ENCODE results near the gene TREM2. TPM values are rescaled to one million over a fixed set of nuclear protein-coding genes. Genes with fewer than 3 reads are reported as not detected.

Gene TREM2
- total RNA-seq, 4 donors from 2014 or later: 3.8 to 335 (median 15.9) TPM

- no peak for TF ChIP-seq CTCF (IDR thresholded peaks at IDR 0.05; ENCODE audit: low read depth)
These were observed 18.6 kb upstream of the TREM2 start for GRCh38 chr6:41181566-41181965.

- TF ChIP-seq CTCF (IDR thresholded peaks at IDR 0.05; ENCODE audit: low read depth): no peak
These were observed 16.2 kb upstream of the TREM2 start for GRCh38 chr6:41179163-41179562.

GRCh38 chr6:41177695-41178094, 14.8 kb upstream of the TREM2 start:
- no peak for TF ChIP-seq CTCF (IDR thresholded peaks at IDR 0.05; ENCODE audit: low read depth)

GRCh38 chr6:41177287-41177686, 14.4 kb upstream of the TREM2 start:
- TF ChIP-seq CTCF (IDR thresholded peaks at IDR 0.05; ENCODE audit: low read depth): no peak

- TF ChIP-seq CTCF (IDR thresholded peaks at IDR 0.05; ENCODE audit: low read depth): no peak
These were observed 13.3 kb upstream of the TREM2 start for GRCh38 chr6:41176189-41176588.

GRCh38 chr6:41175084-41175483, 12.2 kb upstream of the TREM2 start:
- TF ChIP-seq CTCF (IDR thresholded peaks at IDR 0.05; ENCODE audit: low read depth): no peak

GRCh38 chr6:41174610-41175009, 11.7 kb upstream of the TREM2 start:
- no peak for TF ChIP-seq CTCF (IDR thresholded peaks at IDR 0.05; ENCODE audit: low read depth)

Measured in subcutaneous adipose tissue (tissue), 4 donors.